ENCODE measurements around the gene ILRUN. TPM values are rescaled to one million over a fixed set of nuclear protein-coding genes. Genes with fewer than 3 reads are reported as not detected.

ILRUN gene
- total and polyA plus RNA-seq, 5 experiments from 2014 or later, result 10.5 to 61.8 (median 14.5) TPM

Other genes with a start within 250 kb of the ILRUN start
- gene PACSIN1, start 230.7 kb downstream of the ILRUN start, total RNA-seq, result under 1 TPM; 0.41 to 0.47 TPM
- under 1 TPM; 0.06 to 0.82 (median 0.07) TPM for gene PACSIN1, start 230.7 kb downstream of the ILRUN start, polyA plus RNA-seq
- not detected for gene SPDEF, start 140.4 kb downstream of the ILRUN start, total RNA-seq
- not detected for gene SPDEF, start 140.4 kb downstream of the ILRUN start, polyA plus RNA-seq
- 10 to 100 TPM; 53.6 to 58.5 TPM for gene SNRPC, start 60.7 kb upstream of the ILRUN start, total RNA-seq
- 100 to 1,000 TPM; 320 to 328 (median 320) TPM for gene SNRPC, start 60.7 kb upstream of the ILRUN start, polyA plus RNA-seq
- 10 to 100 TPM; 11.1 to 11.2 TPM for gene BLTP3A, start 95.3 kb upstream of the ILRUN start, total RNA-seq
- gene BLTP3A, start 95.3 kb upstream of the ILRUN start, polyA plus RNA-seq, result 1 to 10 TPM; 1.4 to 1.5 (median 1.4) TPM
- gene TAF11, start 191.3 kb upstream of the ILRUN start, total RNA-seq, result 10 to 100 TPM; 28.7 to 32.7 TPM
- 10 to 100 TPM; 11.2 to 18.2 (median 13.7) TPM for gene TAF11, start 191.3 kb upstream of the ILRUN start, polyA plus RNA-seq
- gene ANKS1A, start 192.5 kb upstream of the ILRUN start, total RNA-seq, result 10 to 100 TPM; 10.5 to 11.1 TPM
- gene ANKS1A, start 192.5 kb upstream of the ILRUN start, polyA plus RNA-seq, result 1 to 10 TPM; 1.6 to 2.6 (median 1.8) TPM

All from naive thymus-derived CD8-positive, alpha-beta T cell (primary cell).